ENCODE measurements around the gene NOL3.

Gene NOL3

GRCh38 chr16:67173323-67173722, 3.0 kb downstream of the NOL3 start:
- no peak for DNase-seq

- peak; percentile 61 for DNase-seq
Observed at GRCh38 chr16:67173808-67174705, 3.7 kb downstream of the NOL3 start.

- no peak for DNase-seq
Observed at GRCh38 chr16:67174706-67175231, 4.4 kb downstream of the NOL3 start.

- DNase-seq = no peak
Observed at GRCh38 chr16:67176662-67177061, 6.3 kb downstream of the NOL3 start.

GRCh38 chr16:67177743-67178699, 7.7 kb downstream of the NOL3 start:
- DNase-seq = peak; percentile 42

- DNase-seq = no peak
Observed at GRCh38 chr16:67179421-67180080, 9.2 kb downstream of the NOL3 start.

GRCh38 chr16:67180166-67180565, 9.8 kb downstream of the NOL3 start:
- DNase-seq = no peak

GRCh38 chr16:67181346-67181745, 11.0 kb downstream of the NOL3 start:
- no peak for DNase-seq

- DNase-seq = no peak
Observed at GRCh38 chr16:67182288-67182687, 11.9 kb downstream of the NOL3 start.

- no peak for DNase-seq
Observed at GRCh38 chr16:67183284-67183626, 12.9 kb downstream of the NOL3 start.

GRCh38 chr16:67183627-67184452, 13.5 kb downstream of the NOL3 start, which contains the start of gene MATCAP1:
Gene MATCAP1, minus strand, starts transcription at chr16:67183963. Its CDS starts 3,353 bp downstream, at chr16:67180610.
- DNase-seq = peak; percentile 96

- no peak for DNase-seq
Observed at GRCh38 chr16:67184453-67184994, 14.2 kb downstream of the NOL3 start.

GRCh38 chr16:67184995-67185650, 14.8 kb downstream of the NOL3 start:
- DNase-seq = peak; percentile 88

GRCh38 chr16:67185651-67186134, 15.4 kb downstream of the NOL3 start:
- no peak for DNase-seq

GRCh38 chr16:67186550-67186950, 16.2 kb downstream of the NOL3 start:
- no peak for DNase-seq

GRCh38 chr16:67187175-67187890, 17.0 kb downstream of the NOL3 start:
- no peak for DNase-seq

GRCh38 chr16:67188323-67188722, 18.0 kb downstream of the NOL3 start:
- no peak for DNase-seq

- DNase-seq = no peak
Observed at GRCh38 chr16:67188798-67189197, 18.5 kb downstream of the NOL3 start.

GRCh38 chr16:67190041-67190440, 19.7 kb downstream of the NOL3 start, which contains the start of gene EXOC3L1:
Gene EXOC3L1, minus strand, starts transcription at chr16:67190136. Its CDS starts 460 bp downstream, at chr16:67189676.
- no peak for DNase-seq

Measured in stimulated activated CD4-positive, alpha-beta T cell treated with anti-CD3 and anti-CD28 coated beads, Interleukin-4, amount 100 ng/mL, for 24 hours (primary cell).